H1 (cell line): ENCODE measurements around the gene FRMD3. TPM values are rescaled to one million over a fixed set of nuclear protein-coding genes. Genes with fewer than 3 reads are reported as not detected.

Source experiments
- CTCF ChIA-PET: fragments of 300-600 bp; sonication (Branson Sonifier 250); formaldehyde crosslinking; loops from one replicate; lab custom pipeline; 2021; ENCODE audit not compliant: partially characterized antibody; lab: Charles Lee
- POLR2A ChIA-PET: fragments of 300-600 bp; sonication (Branson Sonifier 250); formaldehyde crosslinking; loops from one replicate; lab custom pipeline; 2021; ENCODE audit warnings: inconsistent platforms; ENCODE audit not compliant: partially characterized antibody; lab: Charles Lee
- DNase-seq, 2 experiments: peaks; one replicate each; pipeline versions ENCODE4 v3.0.0 to v3.0.0-alpha.2; 2010 to 2022; ENCODE audit warnings: low spot score in 2 of 2, low read depth in 1 of 2, mixed read lengths in 1 of 2
- FAIRE-seq: peaks from 2 replicates; lab custom pipeline; 2011; peaks lifted over from hg19 to GRCh38; lab: Jason Lieb, UNC
- H2AFZ ChIP-seq: 2 replicates; pipeline ENCODE4 v1.8.1; 2012; ENCODE audit warnings: low read length, inconsistent platforms
- H2AK5ac ChIP-seq: 2 replicates; pipeline ENCODE4 v1.6.1; 2013; ENCODE audit warnings: low read depth, low read length
- H2BK120ac ChIP-seq: replicated peaks from 2 replicates; pipeline ENCODE3; 2013; ENCODE audit warnings: low read depth, low read length, inconsistent platforms
- H2BK12ac ChIP-seq: 2 replicates; pipeline ENCODE4 v1.6.1; 2013; ENCODE audit warnings: low read depth, low read length
- H2BK15ac ChIP-seq: 2 replicates; pipeline ENCODE4 v1.6.1; 2013; ENCODE audit warnings: low read length
- H2BK20ac ChIP-seq: 2 replicates; pipeline ENCODE4 v1.6.1; 2013; ENCODE audit warnings: low read length
- H2BK5ac ChIP-seq: 2 replicates; pipeline ENCODE4 v1.6.1; 2013; ENCODE audit warnings: low read depth, low read length
- H3K14ac ChIP-seq: 2 replicates; pipeline ENCODE4 v1.6.1; 2013; ENCODE audit warnings: inconsistent platforms; ENCODE audit not compliant: insufficient read length
- H3K18ac ChIP-seq: 2 replicates; pipeline ENCODE4 v1.6.1; 2013; ENCODE audit warnings: low read length; ENCODE audit errors: extremely low read depth
- H3K23ac ChIP-seq: 2 replicates; pipeline ENCODE4 v1.6.1; 2013; ENCODE audit warnings: inconsistent platforms; ENCODE audit not compliant: insufficient read length
- H3K23me2 ChIP-seq: 2 replicates; pipeline ENCODE4 v1.6.1; 2013; ENCODE audit warnings: low read depth, low read length
- H3K27ac ChIP-seq: 2 replicates; pipeline ENCODE4 v1.6.1; 2011; ENCODE audit warnings: low read depth, low read length, inconsistent platforms
- H3K27me3 ChIP-seq, 4 experiments: replicated peaks in 1 of 4; 1 replicate in 1 of 4; 2 replicates in 3 of 4; pipeline versions ENCODE4 v1.6.1 to v1.8.1; 2011 to 2013; ENCODE audit warnings: low read length in 3 of 4, mild to moderate bottlenecking in 3 of 4, inconsistent platforms in 2 of 4, mixed read lengths in 2 of 4, moderate library complexity in 1 of 4; ENCODE audit not compliant: control insufficient read depth in 3 of 4, insufficient read depth in 3 of 4; ENCODE audit errors: extremely low read depth in 1 of 4
- H3K36me3 ChIP-seq, 4 experiments: 2 replicates each; pipeline versions ENCODE4 v1.6.1 to v1.8.1; 2011 to 2013; ENCODE audit warnings: mild to moderate bottlenecking in 4 of 4, low read length in 3 of 4, moderate library complexity in 2 of 4, control low read depth in 1 of 4, inconsistent platforms in 1 of 4; ENCODE audit not compliant: insufficient read depth in 4 of 4, control insufficient read depth in 2 of 4
- H3K4ac ChIP-seq: replicated peaks from 2 replicates; pipeline ENCODE3; 2013; ENCODE audit warnings: low read length, low read depth, mixed read lengths, inconsistent platforms; ENCODE audit not compliant: insufficient read length
- H3K4me1 ChIP-seq, 4 experiments: replicated peaks in 1 of 4; 1 replicate in 1 of 4; 2 replicates in 3 of 4; pipeline versions ENCODE4 v1.6.1 to v1.8.1; 2011 to 2013; ENCODE audit warnings: low read length in 3 of 4, inconsistent platforms in 2 of 4, mixed read lengths in 1 of 4; ENCODE audit not compliant: insufficient read depth in 4 of 4, control insufficient read depth in 3 of 4
- H3K4me2 ChIP-seq, 2 experiments: 2 replicates each; pipeline versions ENCODE4 v1.6.1 to v1.8.1; 2011 to 2013; ENCODE audit warnings: low read depth in 2 of 2, low read length in 2 of 2, control low read depth in 1 of 2, inconsistent platforms in 1 of 2, mild to moderate bottlenecking in 1 of 2; ENCODE audit not compliant: insufficient read depth in 1 of 2
- H3K4me3 ChIP-seq, 4 experiments: fragments of 200-600, 300-600 bp in 1 of 4; sonication (generic), shearing (Covaris generic), sonication (Bioruptor Twin) in 1 of 4; 2 replicates each; pipeline versions ENCODE4 v1.5.1 to v1.8.1; 2011 to 2016; ENCODE audit warnings: low read length in 4 of 4, low read depth in 3 of 4, control low read depth in 2 of 4, inconsistent platforms in 2 of 4, mild to moderate bottlenecking in 2 of 4, mixed read lengths in 1 of 4, moderate library complexity in 1 of 4; ENCODE audit not compliant: insufficient read depth in 2 of 4; ENCODE audit errors: extremely low read depth in 1 of 4
- H3K56ac ChIP-seq: replicated peaks from 2 replicates; pipeline ENCODE3; 2013; ENCODE audit warnings: low read depth, mild to moderate bottlenecking, mixed read lengths, low read length, inconsistent platforms; ENCODE audit not compliant: insufficient read length
- H3K79me1 ChIP-seq: 2 replicates; pipeline ENCODE4 v1.6.1; 2013; ENCODE audit warnings: low read depth, low read length, control low read depth
- H3K79me2 ChIP-seq, 2 experiments: 2 replicates each; pipeline versions ENCODE4 v1.6.1 to v1.8.1; 2012 to 2013; ENCODE audit warnings: low read length in 2 of 2, mild to moderate bottlenecking in 2 of 2, inconsistent platforms in 1 of 2; ENCODE audit not compliant: insufficient read depth in 2 of 2, control insufficient read depth in 1 of 2
- H3K9ac ChIP-seq, 4 experiments: replicated peaks in 1 of 4; 1 replicate in 1 of 4; 2 replicates in 3 of 4; pipeline versions ENCODE4 v1.6.1 to v1.8.1; 2011 to 2013; ENCODE audit warnings: low read depth in 3 of 4, low read length in 3 of 4, control low read depth in 2 of 4, mild to moderate bottlenecking in 2 of 4, moderate library complexity in 2 of 4, inconsistent platforms in 1 of 4; ENCODE audit errors: extremely low read depth in 1 of 4
- H3K9me3 ChIP-seq, 2 experiments: 2 replicates each; pipeline versions ENCODE4 v1.6.1 to v1.8.1; 2012 to 2013; ENCODE audit warnings: mild to moderate bottlenecking in 2 of 2, moderate library complexity in 2 of 2, control low read depth in 1 of 2, inconsistent platforms in 1 of 2, low read depth in 1 of 2, low read length in 1 of 2, mixed read lengths in 1 of 2; ENCODE audit not compliant: insufficient read depth in 2 of 2
- H4K20me1 ChIP-seq, 2 experiments: replicated peaks in 1 of 2; 2 replicates each; pipeline versions ENCODE3 to v1.8.1; 2011 to 2013; ENCODE audit warnings: inconsistent platforms in 2 of 2, low read length in 2 of 2, mild to moderate bottlenecking in 1 of 2; ENCODE audit not compliant: insufficient read depth in 2 of 2, control insufficient read depth in 1 of 2
- H4K5ac ChIP-seq: 2 replicates; pipeline ENCODE4 v1.6.1; 2013; ENCODE audit warnings: low read length, low read depth, mixed read lengths, inconsistent platforms; ENCODE audit not compliant: insufficient read length
- H4K8ac ChIP-seq: 2 replicates; pipeline ENCODE4 v1.8.0; 2013; ENCODE audit warnings: mild to moderate bottlenecking, moderate library complexity, low read length, inconsistent platforms; ENCODE audit not compliant: insufficient read depth; ENCODE audit errors: extremely low read depth
- H4K91ac ChIP-seq: replicated peaks from 2 replicates; pipeline ENCODE3; 2013; ENCODE audit warnings: low read length, mixed read lengths, inconsistent platforms; ENCODE audit not compliant: insufficient read length
- CREB1 ChIP-seq: IDR thresholded peaks from 2 replicates; pipeline ENCODE4 v1.6.1; 2012; ENCODE audit warnings: inconsistent platforms
- EGR1 ChIP-seq: IDR thresholded peaks from 2 replicates; pipeline ENCODE4 v1.6.1; 2011; ENCODE audit warnings: low read depth, low read length, borderline replicate concordance
- EP300 ChIP-seq, 2 experiments: IDR thresholded peaks; 1 replicate in 1 of 2; 2 replicates in 1 of 2; pipeline ENCODE4 v1.6.1; 2011 to 2012; ENCODE audit warnings: low read depth in 2 of 2, low read length in 2 of 2, mild to moderate bottlenecking in 2 of 2, borderline replicate concordance in 1 of 2, inconsistent platforms in 1 of 2, moderate library complexity in 1 of 2
- HDAC2 ChIP-seq, 2 experiments: fragments of 300-600 bp in 1 of 2; sonication (generic) in 1 of 2; IDR thresholded peaks; 2 replicates each; pipeline ENCODE4 v1.6.1; 2011 to 2012; ENCODE audit warnings: low read depth in 2 of 2, low read length in 2 of 2, mild to moderate bottlenecking in 2 of 2, moderate library complexity in 2 of 2, borderline replicate concordance in 1 of 2, inconsistent platforms in 1 of 2
- JUND ChIP-seq: IDR thresholded peaks from 2 replicates; pipeline ENCODE4 v1.6.1; 2011; ENCODE audit warnings: mild to moderate bottlenecking, improper control_type of control experiment, low read length
- MAFK ChIP-seq: IDR thresholded peaks from 2 replicates; pipeline ENCODE4 v1.6.1; 2012; ENCODE audit warnings: low read depth, mild to moderate bottlenecking, improper control_type of control experiment, low read length
- MAX ChIP-seq: IDR thresholded peaks from 2 replicates; pipeline ENCODE4 v1.6.1; 2012; ENCODE audit warnings: inconsistent platforms
- NANOG ChIP-seq: IDR thresholded peaks from 2 replicates; pipeline ENCODE4 v1.6.1; 2011; ENCODE audit warnings: low read length, low read depth, mild to moderate bottlenecking, inconsistent platforms; ENCODE audit not compliant: insufficient read depth, poor library complexity, severe bottlenecking
- POLR2AphosphoS5 ChIP-seq: IDR thresholded peaks from 2 replicates; pipeline ENCODE4 v1.6.1; 2011; ENCODE audit warnings: low read depth, low read length
- POU5F1 ChIP-seq: IDR thresholded peaks from 2 replicates; pipeline ENCODE4 v1.6.1; 2011; ENCODE audit warnings: low read depth, mild to moderate bottlenecking, low read length, moderate library complexity
- TEAD4 ChIP-seq: IDR thresholded peaks from 2 replicates; pipeline ENCODE4 v1.6.1; 2012; ENCODE audit warnings: low read depth, low read length, inconsistent platforms, mixed read lengths
- WGBS, 2 experiments: shearing (Covaris generic) in 1 of 2; methylation state at CpG; one replicate each; pipeline versions ENCODE4 v1.1.6 to v1.1.7; 2013 to 2015; ENCODE audit warnings: low lambda C conversion rate in 2 of 2, mixed read lengths in 2 of 2, inconsistent platforms in 1 of 2, low coverage in 1 of 2, missing lambda C conversion rate in 1 of 2; ENCODE audit not compliant: insufficient replicate concordance in 2 of 2, insufficient coverage in 1 of 2, insufficient read length in 1 of 2; ENCODE audit errors: extremely low coverage in 1 of 2, missing lambda C conversion rate in 1 of 2; 5-methylcytosine and 5-hydroxymethylcytosine counted together
- polyA plus RNA-seq, 7 experiments: library from polyadenylated mRNA; depleted of rRNA in 3 of 7; stranded (reverse) in 5 of 7; unstranded in 2 of 7; fragments of >200 nt in 5 of 7; fragments of 200-250 nt in 2 of 7; gene quantifications; 1 replicate in 5 of 7; 2 replicates in 1 of 7; 4 replicates in 1 of 7; pipeline versions ENCODE4 v1.2.1 to v1.2.3, GENCODE V29; 2011 to 2013; ENCODE audit warnings: missing spikeins in 2 of 7, mixed read lengths in 2 of 7
- total RNA-seq: library from RNA; stranded (reverse); fragmentation: NEBNext Ultra II Directional; extraction: Animal tissue kit (Norgen Biotek cat#: 25700); gene quantifications from 2 replicates; pipeline ENCODE4 v1.2.1, GENCODE V29; 2021

FRMD3 gene
- total and polyA plus RNA-seq, 2 of the 8 experiments (the other 6 are each of a cell fraction or from before 2014, with no cell fraction given): 0.15 to 1.4 TPM

- Histone ChIP-seq H4K91ac (no peak overlapping the region), H2BK120ac (no peak overlapping the region)
Observed at GRCh38 chr9:83294816-83295215, 243.4 kb downstream of the FRMD3 start.

More at GRCh38 chr9:83294816-83295215, 243.4 kb downstream of the FRMD3 start:
- ChIA-PET CTCF (interaction anchor here (1.5 to 1.7 kb wide), 2 partner anchors 10 to 11 kb away, joined by 4 to 8 read pairs; no protein-coding TSS in a partner anchor), POLR2A (no interaction called here)
- Histone ChIP-seq H2AK5ac (no peak overlapping the region), H3K4ac (no peak overlapping the region), H2BK12ac (no peak overlapping the region), H3K4me1 (no peaks in the 10 kb centered on the region), H3K4me2 (no peak overlapping the region), H3K27me3 (no peaks in the 10 kb centered on the region), H3K9ac (no peak overlapping the region), H3K23ac (no peak overlapping the region), H3K18ac (no peak overlapping the region), H2AFZ (no peak overlapping the region), H4K8ac (no peak overlapping the region), H4K5ac (no peak overlapping the region), H2BK20ac (no peak overlapping the region), H3K9me3 (no peaks in the 10 kb centered on the region), H3K79me2 (no peaks in the 10 kb centered on the region), H3K23me2 (no peaks in the 10 kb centered on the region)
- 82% methylated on average over 2 of the region's 2 CpGs; no CpG with 5 or more reads in 1 of the 2 experiments for WGBS, 2 experiments
- no peak for DNase-seq
- TF ChIP-seq HDAC2 (IDR thresholded peaks at IDR 0.05; ENCODE audit: borderline replicate concordance in 1 of 2, low read depth in 2 of 2, low read length in 2 of 2): no peak
- no peak for TF ChIP-seq TEAD4
- TF ChIP-seq CREB1: no peak
- no peak for TF ChIP-seq POLR2AphosphoS5
- TF ChIP-seq EP300 (IDR thresholded peaks at IDR 0.05; ENCODE audit: borderline replicate concordance in 1 of 2, low read depth in 2 of 2, low read length in 2 of 2): no peak
- TF ChIP-seq JUND: no peak
- TF ChIP-seq MAFK: no peak
- TF ChIP-seq MAX: no peak
- TF ChIP-seq NANOG: no peak
- no peak for TF ChIP-seq EGR1
- TF ChIP-seq POU5F1: no peak
- TF ChIP-seq, all 59 proteins: peak for 0
- Histone ChIP-seq H2BK5ac (no peak overlapping the region), H2BK15ac (no peak overlapping the region), H3K4me3 (no peak overlapping the region), H3K56ac (no peak overlapping the region), H3K36me3 (no peaks in the 10 kb centered on the region), H3K14ac (no peak overlapping the region), H3K79me1 (no peaks in the 10 kb centered on the region), H4K20me1 (no peaks in the 10 kb centered on the region), H3K27ac (no peak overlapping the region)
- FAIRE-seq: no peak
